HFFc6 (cell line): ENCODE data around the gene DENND1B. TPM values are rescaled to one million over a fixed set of nuclear protein-coding genes. Genes with fewer than 3 reads are reported as not detected.

Source experiments
- DNase-seq: peaks from one replicate; pipeline ENCODE4 v3.0.0-alpha.2; 2018
- H3K27ac Mint-ChIP-seq: 2 replicates; pipeline ENCODE4 v1.8.0; 2020; ENCODE audit warnings: mild to moderate bottlenecking, mixed read lengths
- H3K27me3 Mint-ChIP-seq: 2 replicates; pipeline ENCODE4 v1.8.0; 2021; ENCODE audit warnings: mild to moderate bottlenecking, moderate library complexity, mixed read lengths; ENCODE audit not compliant: insufficient read depth
- H3K36me3 Mint-ChIP-seq: 2 replicates; pipeline ENCODE4 v1.8.0; 2021; ENCODE audit warnings: low read depth, mixed read lengths
- H3K4me1 Mint-ChIP-seq: 2 replicates; pipeline ENCODE4 v1.8.0; 2020; ENCODE audit warnings: low read depth, mixed read lengths
- H3K4me3 Mint-ChIP-seq: 2 replicates; pipeline ENCODE4 v1.8.0; 2020; ENCODE audit warnings: mild to moderate bottlenecking, moderate library complexity, mixed read lengths
- H3K9me3 Mint-ChIP-seq: 2 replicates; pipeline ENCODE4 v1.8.0; 2020; ENCODE audit warnings: mild to moderate bottlenecking, mixed read lengths
- total RNA-seq, 6 experiments: library from RNA; stranded (reverse); fragmentation: NEBNext Ultra II Directional; extraction: Animal tissue kit (Norgen Biotek cat#: 25700); gene quantifications; 2 replicates in 1 of 6; 3 replicates in 5 of 6; pipeline ENCODE4 v1.2.3, GENCODE V29; 2021
- TF ChIP-seq, protein P1 (sequence below): fragments of 200-600 bp; sonication (generic); IDR thresholded peaks from 2 replicates; pipeline ENCODE4 v1.5.0; 2021; ENCODE audit warnings: antibody characterized with exemption, mild to moderate bottlenecking

DENND1B gene
- total RNA-seq, 6 experiments from 2014 or later: 6.4 to 9.0 (median 7.7) TPM

DNA sequence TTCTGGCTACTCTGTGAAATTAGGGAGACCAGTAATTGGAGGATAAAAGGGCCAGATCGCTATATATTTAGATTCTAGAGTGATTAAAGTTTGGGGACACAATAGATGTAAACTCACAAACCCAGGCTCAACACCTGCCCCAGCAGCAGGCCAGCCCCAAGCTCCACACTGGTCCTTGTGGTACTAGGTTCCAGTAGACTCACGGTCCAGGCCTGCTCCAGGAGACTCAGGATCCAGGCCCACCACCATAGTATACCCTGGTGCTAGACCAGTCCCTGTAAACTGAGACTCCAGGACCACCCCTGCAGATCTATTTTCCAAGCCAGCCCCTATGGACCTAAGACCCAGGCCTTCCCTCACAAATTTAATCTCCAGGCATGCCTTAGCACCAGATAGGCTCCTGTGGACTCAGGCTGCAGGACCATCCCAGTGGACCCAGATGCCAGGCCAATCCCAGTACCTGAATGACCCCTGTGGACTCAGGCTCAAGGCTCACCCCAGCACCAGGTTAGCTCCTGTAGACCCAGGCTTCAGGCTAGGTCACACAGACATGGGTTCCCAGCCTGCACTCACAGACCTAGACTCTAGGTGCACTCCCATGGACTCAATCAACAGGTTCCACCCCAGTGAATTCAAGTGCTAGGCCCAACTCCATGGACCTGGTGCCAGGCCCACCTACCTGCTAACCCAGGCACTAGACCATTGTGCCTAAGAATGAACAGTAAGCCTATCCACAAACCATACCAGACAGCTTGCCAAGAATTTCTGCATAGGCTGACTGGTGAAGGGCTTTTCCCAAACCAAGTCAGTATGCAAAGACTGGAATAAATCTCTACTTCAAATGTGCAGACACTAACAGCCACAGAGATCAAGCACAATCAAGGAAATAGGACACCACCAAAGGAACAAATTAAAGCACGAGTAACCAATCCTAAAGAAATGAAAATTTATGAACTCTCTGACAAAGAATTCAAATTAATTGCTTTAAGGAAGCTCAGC is 13.8 kb upstream of the DENND1B start:
- H3K36me3 Mint-ChIP-seq: no peaks in the 10 kb centered on the region
- TF ChIP-seq, protein P1, sequence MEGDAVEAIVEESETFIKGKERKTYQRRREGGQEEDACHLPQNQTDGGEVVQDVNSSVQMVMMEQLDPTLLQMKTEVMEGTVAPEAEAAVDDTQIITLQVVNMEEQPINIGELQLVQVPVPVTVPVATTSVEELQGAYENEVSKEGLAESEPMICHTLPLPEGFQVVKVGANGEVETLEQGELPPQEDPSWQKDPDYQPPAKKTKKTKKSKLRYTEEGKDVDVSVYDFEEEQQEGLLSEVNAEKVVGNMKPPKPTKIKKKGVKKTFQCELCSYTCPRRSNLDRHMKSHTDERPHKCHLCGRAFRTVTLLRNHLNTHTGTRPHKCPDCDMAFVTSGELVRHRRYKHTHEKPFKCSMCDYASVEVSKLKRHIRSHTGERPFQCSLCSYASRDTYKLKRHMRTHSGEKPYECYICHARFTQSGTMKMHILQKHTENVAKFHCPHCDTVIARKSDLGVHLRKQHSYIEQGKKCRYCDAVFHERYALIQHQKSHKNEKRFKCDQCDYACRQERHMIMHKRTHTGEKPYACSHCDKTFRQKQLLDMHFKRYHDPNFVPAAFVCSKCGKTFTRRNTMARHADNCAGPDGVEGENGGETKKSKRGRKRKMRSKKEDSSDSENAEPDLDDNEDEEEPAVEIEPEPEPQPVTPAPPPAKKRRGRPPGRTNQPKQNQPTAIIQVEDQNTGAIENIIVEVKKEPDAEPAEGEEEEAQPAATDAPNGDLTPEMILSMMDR: no peak
- no peak for DNase-seq
- no peak overlapping the region for H3K4me3 Mint-ChIP-seq
- no peaks in the 10 kb centered on the region for H3K9me3 Mint-ChIP-seq
- H3K27me3 Mint-ChIP-seq: no peaks in the 10 kb centered on the region; the same call in 1 of the 2 replicates
- H3K4me1 Mint-ChIP-seq: peaks cover 44% of the 10 kb centered on the region
- H3K27ac Mint-ChIP-seq: no peak overlapping the region

- Mint-ChIP-seq H3K36me3 (no peaks in the 10 kb centered on the region), H3K9me3 (no peaks in the 10 kb centered on the region), H3K27ac (peak overlapping the region; percentile 83), H3K4me1 (peaks cover 56% of the 10 kb centered on the region), H3K4me3 (peak overlapping the region; percentile 27; the same call in 1 of the 2 replicates), H3K27me3 (peaks cover 1% of the 10 kb centered on the region; the same call in 1 of the 2 replicates)
- no peak for DNase-seq
- TF ChIP-seq, protein P1: no peak
These were observed 12.6 kb upstream of the DENND1B start for GRCh38 chr1:197787623-197788536.

- peak overlapping the region; percentile 83 for H3K27ac Mint-ChIP-seq
- no peaks in the 10 kb centered on the region for H3K9me3 Mint-ChIP-seq
- peaks cover 64% of the 10 kb centered on the region for H3K4me1 Mint-ChIP-seq
- peaks cover 1% of the 10 kb centered on the region; the same call in 1 of the 2 replicates for H3K27me3 Mint-ChIP-seq
- TF ChIP-seq, protein P1: no peak
- H3K36me3 Mint-ChIP-seq: no peaks in the 10 kb centered on the region
- peak overlapping the region; percentile 27 for H3K4me3 Mint-ChIP-seq
- peak; percentile 89 for DNase-seq
These were observed 11.8 kb upstream of the DENND1B start for GRCh38 chr1:197787056-197787455.

DNA sequence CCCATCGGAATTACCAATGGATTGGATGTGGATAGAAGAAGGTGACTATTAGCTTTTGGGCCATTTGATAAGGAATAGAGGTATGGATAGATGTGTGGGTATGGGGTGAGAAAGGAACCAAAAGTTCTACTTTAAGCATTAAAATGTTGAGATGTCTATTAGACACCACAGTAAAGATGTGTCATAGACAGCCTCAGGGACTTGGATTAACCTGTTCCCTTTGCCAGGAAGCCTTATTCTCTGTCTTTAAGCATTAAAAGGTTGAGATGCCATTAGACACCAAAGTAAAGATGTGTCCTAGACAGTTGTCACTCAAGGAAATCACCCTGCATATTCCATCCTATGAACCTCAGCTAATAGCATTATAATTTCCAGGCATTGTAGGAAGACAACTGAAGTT is 11.0 kb upstream of the DENND1B start:
- H3K4me3 Mint-ChIP-seq: peak overlapping the region; percentile 27; the same call in 1 of the 2 replicates
- TF ChIP-seq, protein P1: no peak
- peak overlapping the region; percentile 83 for H3K27ac Mint-ChIP-seq
- DNase-seq: no peak
- H3K4me1 Mint-ChIP-seq: peaks cover 71% of the 10 kb centered on the region
- H3K27me3 Mint-ChIP-seq: peaks cover 1% of the 10 kb centered on the region; the same call in 1 of the 2 replicates
- no peaks in the 10 kb centered on the region for H3K36me3 Mint-ChIP-seq
- no peaks in the 10 kb centered on the region for H3K9me3 Mint-ChIP-seq

DNA sequence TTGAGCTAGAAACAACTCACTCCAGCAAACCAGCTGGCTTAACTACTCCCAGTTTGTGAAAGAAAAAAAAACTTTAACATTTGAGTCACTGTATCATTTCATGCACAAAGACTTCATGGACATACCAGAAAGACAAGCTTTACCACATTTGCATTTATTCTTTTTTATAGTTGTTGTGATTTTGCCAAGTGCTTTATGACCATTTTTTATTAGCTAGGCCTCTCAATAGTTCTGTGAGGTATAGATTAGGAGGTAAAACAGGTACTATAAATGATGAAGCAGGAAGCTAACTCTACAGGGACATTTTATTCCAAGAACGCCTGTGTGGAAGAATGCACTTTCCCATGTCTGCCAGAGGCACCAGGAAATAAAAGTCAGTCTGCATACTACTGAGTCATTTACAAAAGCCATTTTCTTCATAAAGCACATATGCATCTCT is 8.2 kb upstream of the DENND1B start:
- Mint-ChIP-seq H3K27me3 (peaks cover 1% of the 10 kb centered on the region; the same call in 1 of the 2 replicates), H3K9me3 (no peaks in the 10 kb centered on the region), H3K27ac (peak overlapping the region; percentile 92), H3K4me1 (peaks cover 69% of the 10 kb centered on the region), H3K4me3 (peak overlapping the region; percentile 33; the same call in 1 of the 2 replicates), H3K36me3 (no peaks in the 10 kb centered on the region)
- DNase-seq: peak; percentile 69
- TF ChIP-seq, protein P1: no peak
